SK-N-SH (cell line): ENCODE data around the gene CCL2.

ENCODE experiments used
- CTCF ChIP-seq: fragments of 200-600 bp; sonication (generic); IDR thresholded peaks from 2 replicates; pipeline ENCODE4 v1.6.1; 2017; ENCODE audit warnings: antibody characterized with exemption, mild to moderate bottlenecking, moderate library complexity
- EP300 ChIP-seq, 2 experiments: IDR thresholded peaks; 2 replicates each; pipeline versions ENCODE4 v1.4.0 to v1.6.1; 2012; ENCODE audit warnings: borderline replicate concordance in 1 of 2, low read depth in 1 of 2, low read length in 1 of 2
- EZH2phosphoT487 ChIP-seq: fragments of 200-600 bp; sonication (generic); IDR thresholded peaks from 2 replicates; pipeline ENCODE4 v1.6.1; 2017; ENCODE audit warnings: low read depth, mixed run types, mild to moderate bottlenecking, antibody characterized with exemption, moderate library complexity, borderline replicate concordance
- NFIC ChIP-seq: IDR thresholded peaks from 2 replicates; pipeline ENCODE4 v1.4.0; 2012; ENCODE audit warnings: borderline replicate concordance
- RAD21 ChIP-seq: IDR thresholded peaks from 2 replicates; pipeline ENCODE4 v1.6.1; 2012; ENCODE audit warnings: mild to moderate bottlenecking, low read length
- RCOR1 ChIP-seq: fragments of 150-350 bp; IDR thresholded peaks from 2 replicates; pipeline ENCODE4 v1.6.1; 2017; ENCODE audit warnings: antibody characterized with exemption, low read length
- REST ChIP-seq: IDR thresholded peaks from 2 replicates; pipeline ENCODE4 v1.6.1; 2012; ENCODE audit warnings: mild to moderate bottlenecking, low read depth, low read length, moderate library complexity
- SIN3A ChIP-seq: IDR thresholded peaks from 2 replicates; pipeline ENCODE4 v1.6.1; 2012; ENCODE audit warnings: low read depth, mild to moderate bottlenecking, low read length, moderate library complexity, borderline replicate concordance
- TEAD4 ChIP-seq: IDR thresholded peaks from 2 replicates; pipeline ENCODE4 v1.4.0; 2012; ENCODE audit warnings: mild to moderate bottlenecking, borderline replicate concordance; ENCODE audit not compliant: insufficient read depth
- USF1 ChIP-seq: IDR thresholded peaks from 2 replicates; pipeline ENCODE4 v1.4.0; 2012; ENCODE audit warnings: low read depth, borderline replicate concordance
- ZBTB33 ChIP-seq: IDR thresholded peaks from 2 replicates; pipeline ENCODE4 v1.4.0; 2012; ENCODE audit warnings: low read depth, borderline replicate concordance

- TF ChIP-seq RAD21 (no peak), CTCF (no peak), TEAD4 (no peak), REST (no peak), USF1 (no peak), RCOR1 (no peak), SIN3A (no peak), ZBTB33 (no peak), EZH2phosphoT487 (no peak), EP300 (IDR thresholded peaks at IDR 0.05; ENCODE audit: borderline replicate concordance in 1 of 2, low read depth in 1 of 2, low read length in 1 of 2) (no peak), NFIC (no peak)
These were observed 34.9 kb upstream of the CCL2 start for GRCh38 chr17:34220045-34220751.
